HG02870 (cell line): ENCODE data around the gene SUPT3H.
A peak's percentile ranks its signal among the peaks of the same experiment; 100 is the strongest.
"Not testable (repeated sequence)": the region's sequence is repeated elsewhere in the genome, so short reads cannot be mapped to it uniquely, and the experiment has no call there.

ENCODE experiments used
- ATAC-seq: cut with Tn5 transposase; IDR thresholded peaks from one replicate; pipeline ENCODE4 v1.9.1; 2021; ENCODE audit warnings: mild to moderate bottlenecking, moderate library complexity; ENCODE audit not compliant: unreplicated experiment

The SUPT3H gene

DNA sequence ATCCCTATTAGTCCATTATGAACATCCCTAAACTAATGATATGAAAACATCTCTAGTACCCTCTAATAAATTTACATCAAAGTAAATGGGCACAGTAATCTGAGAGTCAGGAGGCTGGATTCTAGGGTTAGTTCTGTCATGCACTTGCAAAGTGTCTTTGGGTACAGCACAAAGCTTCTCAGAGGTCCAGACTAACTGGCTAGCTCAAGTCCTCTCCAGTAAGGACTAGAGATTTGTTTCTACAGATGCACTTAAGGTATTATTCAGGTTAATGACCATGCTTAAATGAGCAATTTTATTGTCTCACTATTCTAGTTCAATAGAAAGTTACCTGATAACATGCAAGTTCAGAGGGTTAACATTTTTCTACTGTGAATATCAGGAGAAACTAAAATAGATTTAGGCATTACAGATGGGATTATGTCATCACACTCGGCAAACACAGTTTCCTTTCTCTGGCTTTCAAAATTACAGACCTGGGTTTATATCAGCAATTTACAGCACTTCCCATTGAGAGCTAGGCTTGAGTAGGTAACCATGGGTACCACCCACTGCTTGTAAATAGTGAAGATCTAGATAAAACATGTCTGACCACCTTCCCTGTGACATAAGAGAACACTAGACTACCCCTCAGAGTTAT is 452.5 kb downstream of the SUPT3H start:
- ATAC-seq, result no peak

DNA sequence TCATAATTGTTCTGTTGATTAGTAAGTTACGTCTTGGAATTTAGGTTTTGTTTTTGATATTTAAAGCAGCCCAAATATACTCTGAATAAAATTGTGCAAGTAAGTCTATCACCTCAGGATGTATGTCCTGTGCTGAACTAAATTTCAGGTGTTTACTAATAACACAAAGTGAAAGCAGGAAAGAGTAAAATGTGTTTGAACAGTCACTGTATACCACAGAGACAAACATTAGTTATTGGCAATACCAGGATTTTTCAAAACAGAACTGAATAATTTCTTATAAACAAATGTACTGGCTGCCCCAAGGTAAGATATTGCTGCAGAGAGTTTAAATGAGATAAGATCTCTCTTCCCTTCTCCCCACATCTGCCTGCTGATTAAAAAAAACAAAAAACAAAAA is 454.3 kb downstream of the SUPT3H start:
- no peak for ATAC-seq

DNA sequence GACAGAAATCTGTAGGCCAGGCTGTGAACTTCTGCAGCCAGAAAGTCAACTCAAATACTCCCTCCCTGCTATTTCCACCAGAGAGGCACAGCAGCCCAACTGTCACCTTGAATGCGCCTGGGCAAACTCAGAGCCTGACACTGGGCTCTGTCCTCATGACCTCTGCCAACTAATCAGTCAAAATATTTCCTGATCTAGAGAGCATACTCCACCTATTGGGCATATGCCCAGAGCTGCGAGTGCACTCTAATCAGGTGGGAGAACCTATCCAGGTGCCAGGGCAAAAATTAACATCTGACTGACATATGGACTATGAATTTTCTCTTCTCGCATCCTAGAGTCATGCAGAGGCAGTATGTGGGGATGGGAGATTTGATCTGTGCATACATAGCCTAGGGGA is 455.9 kb downstream of the SUPT3H start:
- no peak for ATAC-seq

DNA sequence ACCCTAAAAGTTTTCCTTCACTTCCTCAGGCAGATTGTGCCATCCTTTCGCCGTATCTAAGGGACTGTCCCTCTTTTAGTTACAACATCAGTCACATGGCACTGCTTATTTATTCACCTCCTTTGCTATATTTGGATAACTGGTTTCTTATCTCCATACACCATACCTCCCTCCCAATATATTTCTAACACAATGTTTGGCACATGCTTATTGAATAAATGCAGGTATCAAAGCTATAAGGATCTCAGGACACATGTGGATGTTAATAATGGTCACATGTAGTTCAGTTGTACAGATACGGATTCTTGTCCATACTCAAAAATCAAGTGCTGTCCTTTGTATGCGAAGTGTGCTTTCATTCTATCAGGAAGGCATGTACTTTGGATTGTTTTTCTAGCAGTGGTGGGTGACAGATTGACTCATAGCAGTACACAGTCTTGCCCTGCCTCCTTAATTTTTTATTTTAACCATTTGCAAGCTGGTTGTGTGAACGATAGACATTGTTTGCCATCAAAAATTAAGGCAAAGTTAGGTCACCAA is 456.7 kb downstream of the SUPT3H start:
- ATAC-seq, result no peak

DNA sequence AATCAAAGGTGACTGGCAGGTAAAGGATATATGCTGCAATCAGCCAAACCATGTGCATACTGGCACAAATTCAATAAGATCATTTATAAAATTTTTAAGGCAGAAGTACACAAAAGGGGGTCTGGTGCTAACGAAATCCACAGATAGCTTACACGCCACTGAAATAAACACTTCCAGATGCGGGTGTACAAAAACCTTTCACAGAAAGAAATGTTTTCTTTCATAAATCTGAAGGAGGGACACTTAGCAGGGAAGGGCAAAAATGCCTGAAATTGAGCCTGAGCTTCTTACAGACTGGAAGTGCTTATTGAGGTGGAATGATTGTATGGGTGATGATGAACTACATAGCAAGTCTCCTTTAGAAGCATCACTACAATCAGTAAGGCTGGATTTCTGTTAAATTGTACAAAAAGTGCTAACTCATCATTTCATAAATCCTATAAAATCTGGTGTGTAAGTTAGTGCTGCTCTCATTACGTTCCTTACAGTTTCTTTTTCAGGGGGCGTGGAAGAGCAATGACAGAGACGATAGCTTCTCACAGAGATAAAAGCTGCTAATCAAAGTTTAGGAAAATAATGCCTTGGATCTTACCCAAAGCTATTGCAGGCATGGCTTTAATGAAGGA is 458.9 kb downstream of the SUPT3H start:
- no peak for ATAC-seq

DNA sequence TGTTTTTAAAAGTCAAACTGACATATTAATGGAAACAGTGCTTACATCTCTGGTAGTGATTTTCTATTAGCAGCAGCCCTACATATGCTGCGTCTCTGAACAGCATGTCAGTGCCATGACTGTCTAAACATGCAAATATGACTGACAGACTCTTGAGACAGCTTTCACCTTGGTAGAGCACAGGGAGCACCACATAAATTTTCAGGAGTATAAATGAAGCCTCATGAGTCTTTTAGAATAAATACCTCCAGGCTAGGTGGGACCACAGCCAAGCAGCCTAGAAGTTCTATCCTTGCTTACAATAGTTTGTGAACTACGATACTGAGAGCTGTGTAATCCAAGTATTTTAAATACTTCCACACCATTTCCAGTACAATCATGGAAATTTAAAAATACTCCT is 460.3 kb downstream of the SUPT3H start:
- ATAC-seq, result no peak

DNA sequence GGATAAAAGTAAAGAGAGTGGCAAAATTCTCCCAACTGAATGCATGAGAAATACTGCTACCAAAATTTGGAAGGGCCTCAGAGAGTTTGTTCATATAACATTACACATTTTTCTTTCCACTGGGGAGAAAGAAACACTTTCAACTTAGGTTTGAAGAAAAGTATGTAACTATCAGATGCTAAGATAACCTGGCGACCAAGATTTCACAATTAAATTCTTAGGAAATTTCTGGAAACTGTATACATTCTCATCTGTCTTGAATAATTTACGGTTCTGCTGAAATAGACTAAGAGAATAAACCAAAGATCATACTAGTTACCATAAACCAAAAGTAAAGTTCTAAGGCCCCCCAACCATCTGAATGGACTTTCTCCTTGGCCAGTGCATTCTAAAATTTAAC is 462.6 kb downstream of the SUPT3H start:
- no peak for ATAC-seq

DNA sequence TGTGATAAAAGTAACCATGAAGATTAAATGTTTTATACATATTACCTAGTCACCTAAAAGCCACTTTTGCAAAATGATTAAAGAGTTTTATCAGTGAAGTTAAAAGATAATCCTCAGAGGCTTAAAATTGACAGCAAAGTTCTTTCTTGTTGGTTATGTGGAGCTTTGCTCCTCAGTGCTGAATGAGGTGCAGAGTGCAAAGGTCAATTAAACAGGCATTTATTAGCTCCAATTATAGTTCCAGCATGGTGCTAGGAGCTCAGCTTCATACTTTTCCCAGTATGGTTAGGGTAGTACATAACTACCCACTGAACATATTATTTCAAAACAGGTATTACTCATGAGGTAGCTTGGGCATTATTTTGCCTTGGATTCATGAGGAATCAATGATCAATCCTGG is 463.6 kb downstream of the SUPT3H start:
- ATAC-seq, result no peak

DNA sequence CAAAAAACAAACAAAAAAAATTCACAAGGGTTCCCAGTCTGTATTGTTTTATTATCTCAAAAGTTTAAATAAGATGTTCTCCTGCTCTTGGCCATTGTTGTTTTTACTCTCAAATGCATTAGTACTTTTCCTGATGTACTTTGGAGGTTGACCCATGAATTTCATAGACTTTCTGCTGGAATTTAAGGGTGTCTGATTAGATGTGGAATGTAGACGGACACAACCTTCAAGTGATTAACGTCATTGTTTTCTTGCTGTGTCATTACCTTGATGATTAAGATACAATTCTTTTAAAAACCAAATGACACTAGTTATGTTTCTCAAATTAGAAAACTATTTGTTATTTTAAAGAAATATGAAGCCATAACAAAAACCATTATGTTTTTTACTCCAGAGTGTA is 471.0 kb downstream of the SUPT3H start:
- no peak for ATAC-seq

DNA sequence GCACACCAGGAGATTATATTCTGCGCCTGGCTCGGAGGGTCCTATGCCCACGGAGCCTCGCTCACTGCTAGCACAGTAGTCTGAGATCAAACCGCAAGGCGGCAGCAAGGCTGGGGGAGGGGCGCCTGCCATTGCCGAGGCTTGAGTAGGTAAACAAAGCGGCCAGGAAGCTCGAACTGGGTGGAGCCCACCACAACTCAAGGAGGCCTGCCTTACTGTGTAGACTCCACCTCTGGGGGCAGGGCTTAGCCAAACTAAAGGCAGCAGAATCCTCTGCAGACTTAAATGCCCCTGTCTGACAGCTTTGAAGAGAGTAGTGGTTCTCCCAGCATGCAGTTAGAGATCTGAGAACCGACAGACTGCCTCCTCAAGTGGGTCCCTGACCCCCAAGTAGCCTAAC is 477.4 kb downstream of the SUPT3H start:
- not testable (repeated sequence) for ATAC-seq

DNA sequence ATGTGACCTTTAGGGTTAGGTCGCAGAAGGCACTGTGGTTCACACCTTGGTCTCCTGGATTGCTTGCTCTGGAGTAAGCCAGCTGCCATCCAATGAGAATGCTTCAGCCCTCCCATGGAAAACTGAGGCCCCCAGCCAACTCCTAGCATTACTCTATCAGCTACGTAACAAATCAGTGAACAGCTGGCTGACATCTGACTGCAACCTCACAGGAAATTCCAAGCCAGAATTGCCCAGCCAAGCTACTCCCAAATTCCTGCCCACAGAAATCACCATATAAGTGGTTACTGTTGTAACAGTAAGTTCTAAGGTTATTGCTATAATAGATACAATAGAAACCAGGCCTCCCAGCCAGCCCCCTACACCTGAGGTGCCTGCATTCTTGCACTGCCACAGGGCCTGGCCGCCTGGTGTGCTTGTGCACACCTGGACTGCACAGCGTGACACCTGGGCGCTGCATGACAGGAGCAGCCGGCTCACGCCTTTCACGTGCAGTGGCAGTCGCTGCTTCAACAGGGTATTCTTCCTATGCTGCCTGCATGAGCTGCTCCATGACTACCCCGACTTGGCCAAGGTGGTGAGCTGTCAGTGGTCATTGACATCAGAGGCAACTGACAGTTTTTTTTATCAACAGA is 479.3 kb downstream of the SUPT3H start:
- no peak for ATAC-seq

DNA sequence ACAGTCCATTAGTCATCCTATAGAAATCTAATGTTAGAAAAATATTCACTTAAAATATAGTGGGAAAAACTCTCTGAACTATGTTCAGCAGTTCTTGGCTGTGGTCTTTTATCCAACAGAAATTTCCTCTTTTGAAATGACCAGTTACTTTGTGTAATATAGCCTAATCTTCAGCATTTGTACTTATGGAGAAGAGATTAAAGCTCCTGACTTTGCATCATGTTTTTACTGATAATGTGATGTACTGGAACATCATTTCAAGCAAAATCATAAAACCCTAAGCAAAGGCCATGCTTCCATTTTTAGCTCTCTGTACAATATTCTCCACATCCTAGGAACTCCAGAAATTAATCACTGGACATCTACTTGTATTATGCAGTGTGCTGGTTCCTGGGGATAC is 480.4 kb downstream of the SUPT3H start:
- no peak for ATAC-seq

DNA sequence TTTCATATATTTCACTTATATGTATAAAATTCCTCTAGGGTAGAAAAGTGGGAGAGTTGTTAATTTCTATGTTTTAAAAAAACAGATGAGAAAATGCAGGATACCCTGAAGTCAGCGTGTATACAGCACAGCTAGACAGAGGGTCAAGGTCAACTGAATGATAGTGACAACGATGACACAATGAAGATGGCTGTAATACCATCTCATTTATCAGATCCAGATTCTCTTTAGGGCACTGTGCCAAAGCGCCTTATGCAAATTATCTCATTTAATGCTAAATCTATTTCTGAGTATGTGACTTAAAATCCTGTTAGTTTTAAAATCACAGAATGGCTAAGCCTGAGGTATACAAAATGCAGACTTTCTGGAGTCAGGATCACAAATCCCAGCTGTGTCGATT is 481.0 kb downstream of the SUPT3H start:
- no peak for ATAC-seq

DNA sequence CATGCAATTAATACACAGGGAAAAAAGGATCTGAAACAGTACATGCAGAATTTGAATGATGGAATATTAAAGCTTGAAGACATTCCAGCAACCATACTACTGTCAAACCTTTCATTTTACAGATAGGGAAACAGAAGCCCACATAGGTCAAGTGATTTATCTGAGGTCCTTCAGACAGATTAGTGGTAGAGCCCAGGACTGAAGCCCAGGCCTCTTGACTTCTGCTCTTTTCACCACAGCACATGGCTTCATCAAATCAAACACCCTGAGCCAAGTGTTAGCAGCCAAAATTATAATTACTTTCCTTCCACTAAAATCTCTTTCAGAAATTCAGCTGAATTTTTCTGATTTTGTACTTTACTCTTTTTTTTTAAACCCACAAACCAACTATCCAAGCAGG is 485.2 kb downstream of the SUPT3H start:
- no peak for ATAC-seq

DNA sequence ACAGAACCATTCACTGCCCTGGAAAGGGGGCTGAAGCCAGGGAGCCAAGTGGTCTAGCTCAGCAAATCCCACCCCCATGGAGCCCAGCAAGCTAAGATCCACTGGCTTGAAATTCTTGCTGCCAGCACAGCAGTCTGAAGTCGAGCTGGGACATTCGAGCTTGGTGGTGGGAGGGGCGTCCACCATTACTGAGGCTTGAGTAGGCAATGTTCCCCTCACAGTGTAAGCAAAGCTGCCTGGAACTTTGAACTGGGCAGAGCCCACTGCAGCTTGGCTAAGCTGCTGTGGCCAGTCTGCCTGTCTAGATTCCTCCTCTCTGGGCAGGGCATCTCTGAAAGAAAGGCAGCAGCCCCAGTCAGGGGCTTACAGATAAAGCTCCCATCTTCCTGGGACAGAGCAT is 498.7 kb downstream of the SUPT3H start:
- not testable (repeated sequence) for ATAC-seq

DNA sequence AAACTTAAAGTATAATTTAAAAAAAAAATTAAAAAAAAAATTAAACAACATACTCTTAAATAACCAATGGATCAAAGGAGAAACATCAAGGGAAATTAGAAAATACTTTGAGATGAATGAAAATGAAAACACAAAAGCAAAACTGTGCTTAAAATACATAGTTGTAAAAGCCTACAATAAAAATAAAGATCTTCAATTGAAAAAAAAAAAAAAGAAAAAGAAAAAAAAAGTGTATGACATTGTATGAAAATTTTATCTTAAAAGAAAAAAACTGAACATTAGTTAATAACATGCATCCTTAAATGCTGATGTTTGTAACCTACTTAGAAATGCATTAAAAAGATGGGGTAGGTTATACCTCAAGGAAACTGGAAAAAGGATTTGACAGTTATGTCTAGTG is 501.1 kb downstream of the SUPT3H start:
- ATAC-seq, result not testable (repeated sequence)

DNA sequence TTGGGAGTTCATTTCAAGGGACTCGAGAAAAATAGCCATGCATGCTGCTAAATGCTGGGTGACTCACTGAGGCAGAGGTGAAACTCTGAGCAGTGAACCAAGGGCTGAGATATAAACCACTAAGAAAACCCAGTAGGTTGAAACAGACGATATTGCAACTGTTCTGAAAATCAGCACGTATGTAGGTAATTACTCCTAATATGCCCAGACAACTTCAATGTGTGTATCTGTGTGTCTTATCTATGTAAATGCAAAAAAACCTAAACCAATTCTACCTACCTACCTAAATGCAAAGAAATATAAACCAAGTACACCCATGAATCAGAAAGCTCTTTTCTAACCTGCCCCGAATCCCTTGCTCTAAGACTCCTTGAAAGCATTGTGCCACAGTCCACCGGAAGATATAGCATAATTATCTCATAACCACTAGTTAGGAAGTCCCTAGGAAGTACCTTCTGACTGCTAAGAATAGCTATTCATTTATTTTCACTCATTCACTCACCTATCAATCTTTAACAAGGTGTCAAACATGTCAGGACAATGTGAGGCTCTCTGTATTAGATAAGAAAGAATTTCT is 508.3 kb downstream of the SUPT3H start:
- ATAC-seq, result peak; percentile 88

DNA sequence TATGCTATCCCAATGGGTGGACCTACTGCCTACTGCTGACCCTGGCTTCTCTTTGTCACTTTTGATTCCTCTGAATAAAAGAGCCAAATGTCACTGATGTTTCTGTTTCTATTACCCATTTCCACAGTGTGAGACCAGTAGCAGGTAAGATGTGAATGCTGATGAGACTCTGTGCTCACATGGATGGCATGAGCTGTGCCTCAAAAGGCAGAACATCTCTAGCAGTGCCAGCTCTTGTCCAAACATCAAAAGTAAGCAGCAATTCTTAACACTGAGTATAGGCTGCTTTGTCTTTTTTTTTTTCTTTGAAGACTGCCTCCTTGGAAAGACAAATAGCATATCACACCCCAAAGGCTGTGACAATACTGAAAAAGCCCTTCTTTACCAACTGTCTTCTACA is 508.8 kb downstream of the SUPT3H start:
- peak; percentile 5 for ATAC-seq

DNA sequence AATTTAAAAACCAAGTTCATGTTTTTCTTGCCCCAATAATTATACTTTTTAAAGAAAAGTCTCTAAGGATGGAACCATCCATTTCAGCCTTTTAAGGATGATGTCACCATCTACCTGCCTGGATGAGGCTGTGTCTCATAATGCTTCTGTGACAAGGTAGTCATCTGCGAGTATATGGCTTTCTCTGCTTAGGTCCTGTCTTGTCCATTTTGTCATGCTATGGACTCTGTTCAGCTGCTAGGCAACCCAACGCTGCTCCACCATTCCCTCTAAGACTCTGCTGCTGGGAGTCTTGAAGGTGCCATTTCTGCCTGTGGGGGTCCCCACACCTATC is 509.4 kb downstream of the SUPT3H start:
- ATAC-seq, result peak; percentile 46

DNA sequence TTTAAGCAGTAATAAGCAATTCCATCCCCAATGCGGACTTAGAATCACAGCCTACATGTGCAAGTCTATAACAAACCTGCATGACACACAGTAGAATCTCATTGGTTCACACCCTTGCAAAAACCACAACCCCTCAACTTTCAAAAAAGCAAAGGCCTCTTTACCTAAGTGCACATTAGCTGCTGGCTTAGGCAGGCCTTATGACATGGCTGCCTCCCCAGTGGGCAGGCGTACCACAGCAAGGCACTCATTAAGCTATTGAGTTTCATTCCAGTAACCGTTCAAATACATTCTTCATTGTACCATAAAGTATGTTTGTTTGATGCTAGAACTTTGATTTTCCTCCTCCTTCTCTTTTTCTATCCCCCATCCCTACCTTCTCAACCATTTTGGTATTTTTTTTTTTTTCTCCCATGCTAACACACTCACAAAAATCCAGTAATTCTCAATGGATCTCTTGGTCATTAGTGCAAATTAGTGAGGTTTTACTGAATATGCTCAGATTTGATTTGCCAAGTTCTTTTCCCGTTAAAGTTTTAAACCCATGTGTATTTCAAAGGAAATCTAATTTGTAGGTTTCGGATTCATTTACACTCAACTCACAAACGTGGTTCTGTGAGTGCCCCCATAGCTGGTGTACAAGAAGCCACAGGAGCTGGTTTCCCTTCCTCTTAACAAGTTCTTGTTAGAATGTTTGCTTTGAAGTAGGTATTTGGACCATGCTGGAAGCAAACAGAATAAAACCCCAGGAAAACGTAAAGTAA is 510.0 kb downstream of the SUPT3H start:
- ATAC-seq, result peak; percentile 70

DNA sequence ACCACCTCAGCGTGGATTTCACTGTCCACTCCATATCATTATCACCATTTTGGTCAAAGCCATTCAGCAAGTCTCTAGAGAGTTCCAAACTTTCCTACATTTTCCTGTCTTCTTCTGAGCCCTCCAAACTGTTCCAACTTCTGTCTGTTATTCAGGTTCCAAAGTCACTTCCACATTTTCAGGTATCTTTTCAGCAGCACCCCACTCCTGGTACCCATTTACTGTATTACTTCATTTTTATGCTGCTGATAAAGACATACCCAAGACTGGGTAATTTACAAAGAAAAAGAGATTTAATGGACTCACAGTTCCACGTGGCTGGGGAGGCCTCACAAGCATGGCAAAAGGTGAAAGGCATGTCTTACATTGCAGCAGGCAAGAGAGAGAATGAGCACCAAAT is 512.5 kb downstream of the SUPT3H start:
- not testable (repeated sequence) for ATAC-seq
